Stimulated activated CD8-positive, alpha-beta memory T cell treated with anti-CD3 and anti-CD28 coated beads, Interleukin-4, amount 100 ng/mL, for 1 hour (primary cell): ENCODE measurements around the gene MAN2B1.
"Not testable (repeated sequence)": the region's sequence is repeated elsewhere in the genome, so short reads cannot be mapped to it uniquely, and the experiment has no call there.

Source experiments
- DNase-seq, 2 donors: peaks; one replicate each; pipeline ENCODE4 v3.0.0-alpha.2; 2020; ENCODE audit warnings: low read depth in 2 of 2, low spot score in 1 of 2

The MAN2B1 gene

GRCh38 chr19:12689581-12690216 lies 23.2 kb upstream of the MAN2B1 start:
- DNase-seq = no peak

- DNase-seq = no peak
Observed at GRCh38 chr19:12689012-12689411, 22.5 kb upstream of the MAN2B1 start.

DNA sequence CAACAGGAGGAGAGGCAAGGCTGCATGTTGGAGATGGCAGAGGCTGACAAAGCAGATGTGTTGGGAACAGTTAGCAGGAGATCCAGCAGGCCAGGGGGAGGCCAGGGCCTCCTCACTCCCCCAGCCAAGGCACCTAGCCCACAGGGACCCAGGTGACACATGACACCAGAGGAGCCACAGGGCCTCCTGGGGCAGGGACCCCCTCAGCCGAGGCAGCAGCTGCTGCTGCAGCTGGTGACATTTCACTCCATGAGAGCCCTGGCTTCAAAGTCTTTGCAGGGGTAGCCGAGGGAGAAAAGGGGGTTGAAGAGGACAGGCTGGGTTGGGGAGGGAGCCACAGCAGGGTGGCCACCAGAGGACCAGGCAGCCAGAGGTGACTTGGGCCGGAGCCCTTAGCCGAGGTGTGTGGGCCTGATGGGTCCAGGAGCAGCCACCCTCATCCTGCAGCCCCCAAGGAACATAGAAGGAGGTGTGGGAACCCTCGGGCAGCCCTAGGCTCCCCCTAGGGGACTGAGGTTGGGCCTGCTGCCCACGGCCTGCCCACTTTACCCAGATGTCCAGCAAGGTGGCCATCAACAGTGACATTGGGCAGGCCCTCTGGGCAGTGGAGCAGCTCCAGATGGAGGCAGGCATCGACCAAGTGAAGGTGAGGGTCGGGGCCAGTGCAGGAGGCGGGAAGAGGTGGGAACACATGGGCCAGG lies 21.1 kb upstream of the MAN2B1 start, which contains the start of gene GNG14:
GNG14 (plus strand) TSS at position 503 of the 701 bp plus-strand sequence; CDS start at position 554, 51 bp downstream.
- DNase-seq = no peak

- DNase-seq = no peak
Observed at GRCh38 chr19:12685831-12686230, 19.3 kb upstream of the MAN2B1 start.

GRCh38 chr19:12681074-12681987 lies 14.8 kb upstream of the MAN2B1 start, which contains the start of gene DHPS:
Gene DHPS (minus strand): TSS chr19:12681880. CDS start chr19:12681766, 114 bp downstream.
- DNase-seq = peak; percentile 73 to 79

GRCh38 chr19:12680034-12680433 lies 13.5 kb upstream of the MAN2B1 start:
- no peak for DNase-seq

DNA sequence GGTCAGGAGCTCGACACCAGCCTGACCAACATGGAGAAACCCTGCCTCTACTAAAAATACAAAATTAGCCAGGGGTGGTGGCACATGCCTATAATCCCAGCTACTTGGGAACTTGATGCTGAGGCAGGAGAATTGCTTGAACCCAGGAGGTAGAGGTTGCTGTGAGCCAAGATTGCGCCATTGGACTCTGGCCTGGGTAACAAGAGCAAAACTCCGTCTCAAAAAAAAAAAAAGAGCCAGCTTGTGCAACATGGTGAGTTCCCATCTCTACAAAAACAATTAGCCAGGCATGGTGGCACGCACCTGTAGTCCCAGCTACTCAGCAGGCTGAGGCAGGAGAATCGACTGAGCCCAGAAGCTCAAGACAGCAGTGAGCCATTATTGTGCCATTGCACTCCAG lies 11.5 kb upstream of the MAN2B1 start:
- not testable (repeated sequence) for DNase-seq

- no peak for DNase-seq
Observed at GRCh38 chr19:12676928-12677327, 10.4 kb upstream of the MAN2B1 start.

GRCh38 chr19:12676384-12676792 lies 9.8 kb upstream of the MAN2B1 start:
- peak; percentile 73 to 77 for DNase-seq

GRCh38 chr19:12675940-12676339 lies 9.4 kb upstream of the MAN2B1 start:
- no peak for DNase-seq

DNA sequence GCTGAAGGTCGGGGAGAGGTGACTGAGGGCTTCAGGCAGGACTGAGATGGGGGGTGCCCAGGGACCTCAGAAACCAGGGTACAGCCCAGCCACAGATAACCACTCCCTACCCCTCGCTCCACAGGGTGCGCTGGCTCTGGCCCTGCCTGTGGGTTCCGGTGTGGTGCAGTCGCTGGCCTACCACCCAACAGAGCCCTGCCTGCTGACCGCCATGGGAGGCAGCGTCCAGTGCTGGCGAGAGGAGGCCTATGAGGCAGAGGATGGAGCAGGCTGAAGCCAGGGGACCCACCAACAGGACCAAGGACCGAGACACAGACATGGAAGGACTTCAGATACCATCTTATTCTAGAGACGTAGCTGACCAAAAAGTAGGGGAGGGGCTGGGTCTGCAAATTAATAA lies 8.9 kb upstream of the MAN2B1 start:
- DNase-seq = no peak

- DNase-seq = no peak
Observed at GRCh38 chr19:12672744-12673143, 6.2 kb upstream of the MAN2B1 start.

DNA sequence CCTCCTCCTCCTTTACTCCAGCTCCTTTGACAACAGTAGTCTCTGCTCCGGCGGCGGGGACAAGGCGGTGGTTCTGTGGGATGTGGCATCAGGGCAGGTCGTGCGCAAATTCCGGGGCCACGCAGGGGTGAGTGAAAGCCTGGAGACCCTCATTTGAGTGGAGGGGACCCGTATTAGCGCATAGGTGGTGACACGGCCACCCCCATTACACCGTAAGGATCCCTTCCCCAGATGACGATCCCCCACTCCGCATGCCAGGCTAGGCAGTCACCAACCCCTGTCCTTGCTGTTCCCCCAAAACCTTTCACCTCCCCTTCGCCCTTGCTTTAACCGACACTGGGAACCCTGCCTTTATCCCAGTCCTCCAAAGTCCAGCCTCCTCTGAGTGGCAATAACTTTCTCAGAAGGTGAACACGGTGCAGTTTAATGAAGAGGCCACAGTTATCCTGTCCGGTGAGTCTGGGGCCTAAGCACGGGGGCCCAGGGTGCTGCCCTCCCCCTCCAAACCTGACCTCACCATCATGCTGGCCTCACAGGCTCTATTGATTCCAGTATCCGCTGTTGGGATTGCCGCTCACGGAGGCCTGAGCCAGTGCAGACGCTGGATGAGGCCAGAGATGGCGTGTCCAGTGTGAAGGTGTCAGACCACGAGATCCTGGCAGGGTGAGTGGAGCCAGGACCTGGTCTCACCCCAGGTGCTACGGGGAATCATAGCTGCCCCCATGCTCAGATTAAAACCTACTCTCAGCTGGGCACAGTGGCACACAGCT lies 3.8 kb upstream of the MAN2B1 start:
- DNase-seq = no peak

- DNase-seq = peak; percentile 37 to 62
Observed at GRCh38 chr19:12669270-12670158, 3.0 kb upstream of the MAN2B1 start.

DNA sequence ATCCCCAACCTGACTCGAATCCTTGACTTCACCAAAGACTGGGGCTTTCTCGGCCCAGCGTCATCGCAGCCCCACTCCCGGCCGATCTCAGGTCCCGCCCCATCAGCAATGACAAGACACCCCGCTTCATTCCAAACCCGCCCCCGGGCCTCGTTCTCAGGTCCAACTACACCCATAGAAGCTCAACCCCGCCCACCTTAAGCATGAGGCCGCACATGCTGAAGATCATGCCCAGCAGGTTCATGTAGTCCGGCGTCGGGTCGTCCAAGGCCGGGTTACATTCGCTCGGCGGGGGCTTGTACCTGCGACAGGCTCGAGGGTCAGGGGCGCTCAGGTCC lies 2.4 kb upstream of the MAN2B1 start:
- DNase-seq = peak in 1 of 2 donors; percentile 34

DNA sequence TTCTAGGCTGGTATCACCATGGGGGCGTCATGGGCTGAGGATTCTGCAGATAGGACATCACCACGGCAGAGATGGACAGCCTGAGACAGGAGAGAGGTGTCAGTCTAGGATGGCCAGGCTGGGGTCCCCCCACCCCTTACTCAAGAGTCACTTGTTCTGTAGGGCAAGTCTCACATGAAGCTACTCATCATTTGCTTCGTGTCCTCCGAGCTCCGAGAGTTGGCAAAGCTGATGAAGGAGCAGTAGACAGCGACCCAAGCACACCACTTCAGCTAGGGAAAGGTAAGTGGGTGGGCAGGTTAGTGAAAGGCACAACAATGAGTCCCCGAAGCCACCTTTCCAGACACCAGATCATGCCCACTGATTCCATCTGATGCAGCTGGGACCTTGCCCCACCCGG lies 1.8 kb upstream of the MAN2B1 start:
- DNase-seq = no peak

GRCh38 chr19:12667731-12668302 lies 1.3 kb upstream of the MAN2B1 start:
- DNase-seq = no peak

- no peak for DNase-seq
Observed at GRCh38 chr19:12665671-12666264, 774 bp downstream of the MAN2B1 start.

GRCh38 chr19:12665281-12665573 lies 1.3 kb downstream of the MAN2B1 start:
- DNase-seq = peak in 1 of 2 donors; percentile 29
